ENCODE data around the gene RBFA. TPM values are rescaled to one million over a fixed set of nuclear protein-coding genes. Genes with fewer than 3 reads are reported as not detected.
A peak's percentile ranks its signal among the peaks of the same experiment; 100 is the strongest.

Gene RBFA
- total RNA-seq, 1 experiment from 2014 or later: 45.3 TPM

- H3K27ac ChIP-seq (ENCODE audit: low read depth, low read length): no peak overlapping the region
- no peak overlapping the region for H3K4me2 ChIP-seq (ENCODE audit: low read length)
- ChIA-PET CTCF (no interaction called here), RAD21 (ENCODE audit: low non-redundant PET in 1 of 2, low total read pairs in 2 of 2, uncharacterized antibody in 2 of 2, unreplicated experiment in 2 of 2) (no interaction called here), POLR2A (no interaction called here)
- no peaks in the 10 kb centered on the region for H3K4me1 ChIP-seq (ENCODE audit: control insufficient read depth in 1 of 2, insufficient read depth in 2 of 2, low read length in 2 of 2)
- no peak overlapping the region for H2AFZ ChIP-seq (ENCODE audit: low read depth, low read length, poor library complexity, severe bottlenecking)
- H3K27me3 ChIP-seq (ENCODE audit: insufficient read depth, low read length): no peaks in the 10 kb centered on the region
- H3K4me3 ChIP-seq (replicated peaks in 1 of 2; ENCODE audit: low read depth in 1 of 2, low read length in 2 of 2): no peak overlapping the region
- intact Hi-C loops (cut with micrococcal nuclease): no loop called here
- no peaks in the 10 kb centered on the region for H3K36me3 ChIP-seq (ENCODE audit: control insufficient read depth in 1 of 2, insufficient read depth in 2 of 2, low read length in 2 of 2)
- no peak for TF ChIP-seq CTCF (IDR thresholded peaks at IDR 0.05 in 2 of 3, conservative IDR thresholded peaks at IDR 0.05 in 1 of 3; ENCODE audit: borderline replicate concordance in 1 of 3, insufficient read depth in 1 of 3, low read depth in 2 of 3, low read length in 2 of 3)
- TF ChIP-seq CEBPB (IDR thresholded peaks at IDR 0.05; ENCODE audit: low read depth): no peak
- peak; percentile 28; the same call in 1 of the 2 replicates for TF ChIP-seq POLR2AphosphoS5 (IDR thresholded peaks at IDR 0.05; ENCODE audit: low read depth, low read length)
- no peak for TF ChIP-seq FOSL1 (IDR thresholded peaks at IDR 0.05; ENCODE audit: low read depth)
- TF ChIP-seq ATF3 (IDR thresholded peaks at IDR 0.05): no peak
- TF ChIP-seq MAX (IDR thresholded peaks at IDR 0.05): 0 out of 2 replicates have a peak, but pooled peaks have one; percentile 15
- TF ChIP-seq EGR1 (IDR thresholded peaks at IDR 0.05; ENCODE audit: low read depth): no peak
- peak; percentile 58 for TF ChIP-seq YY1 (IDR thresholded peaks at IDR 0.05; ENCODE audit: extremely low read depth, insufficient replicate concordance, low read depth, low read length)
- TF ChIP-seq EZH2 (IDR thresholded peaks at IDR 0.05): no peak
- no peak for TF ChIP-seq TCF7L2 (IDR thresholded peaks at IDR 0.05; ENCODE audit: borderline replicate concordance, extremely low read depth, insufficient read depth, insufficient read length)
- peak; percentile 100 for TF ChIP-seq CBX3 (IDR thresholded peaks at IDR 0.05; ENCODE audit: low read depth)
- no peak for TF ChIP-seq EZH2phosphoT487 (IDR thresholded peaks at IDR 0.05; ENCODE audit: borderline replicate concordance)
- 0 out of 2 replicates have a peak, but pooled peaks have one; percentile 14 for TF ChIP-seq SP1 (IDR thresholded peaks at IDR 0.05; ENCODE audit: low read depth)
- H3K9me3 ChIP-seq (ENCODE audit: control insufficient read depth in 1 of 2, insufficient read depth in 1 of 2, low read depth in 1 of 2, low read length in 2 of 2): peaks cover 26 to 34% of the 10 kb centered on the region in 2 experiments; a peak in 3 of 4 replicates
- no peak overlapping the region for H3K9ac ChIP-seq (ENCODE audit: low read length)
- no peaks in the 10 kb centered on the region for H4K20me1 ChIP-seq (ENCODE audit: insufficient read depth)
- H3K9me2 ChIP-seq (ENCODE audit: insufficient read depth): no peaks in the 10 kb centered on the region
- no TSS peak for BruUV-seq (replicated peaks)
- H3K79me2 ChIP-seq (ENCODE audit: insufficient read depth, low read length): no peaks in the 10 kb centered on the region
- DNase-seq (ENCODE audit: low read depth, low spot score): peak; percentile 24
- ATAC-seq: no peak
These were observed 11.6 kb upstream of the RBFA start for GRCh38 chr18:80022613-80023012.

Data from HCT116 (cell line).